PC-3 (cell line): Measurements from ENCODE around the gene SLC18A2.

Experiments used
- EZH2 ChIP-seq: fragments of 300-600 bp; sonication (generic); IDR thresholded peaks from one replicate; pipeline ENCODE4 v1.6.1; 2017; ENCODE audit warnings: antibody characterized with exemption, mild to moderate bottlenecking, low read length; ENCODE audit not compliant: unreplicated experiment
- EZH2phosphoT487 ChIP-seq: fragments of 300-600 bp; sonication (generic); IDR thresholded peaks from 2 replicates; pipeline ENCODE4 v1.6.1; 2018; ENCODE audit warnings: mild to moderate bottlenecking, antibody characterized with exemption, low read length, borderline replicate concordance
- TF ChIP-seq, protein P1 (sequence below): fragments of 300-600 bp; sonication (generic); conservative IDR thresholded peaks from 2 replicates; pipeline ENCODE4 v1.5.1; 2017; ENCODE audit warnings: antibody characterized with exemption, low read depth, mild to moderate bottlenecking, low read length

DNA sequence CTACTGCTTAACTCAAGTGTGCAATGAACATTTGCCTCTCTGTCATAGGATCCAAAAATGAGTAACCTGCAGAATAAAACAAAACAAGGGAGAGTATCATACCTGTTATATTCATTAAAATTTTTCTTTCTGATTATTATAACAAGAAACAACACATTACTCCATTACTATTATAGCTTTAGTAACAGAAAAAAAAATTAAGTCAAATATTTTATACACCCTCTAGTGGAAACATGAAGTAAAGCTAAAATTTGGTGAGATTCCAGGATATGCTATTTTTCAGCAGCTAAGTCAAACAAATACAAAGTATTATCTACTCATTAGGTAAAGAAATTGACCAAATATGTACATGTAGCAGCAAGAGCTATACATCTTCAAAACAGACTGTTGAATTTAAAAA, 78.0 kb downstream of the SLC18A2 start:
- TF ChIP-seq, protein P1, sequence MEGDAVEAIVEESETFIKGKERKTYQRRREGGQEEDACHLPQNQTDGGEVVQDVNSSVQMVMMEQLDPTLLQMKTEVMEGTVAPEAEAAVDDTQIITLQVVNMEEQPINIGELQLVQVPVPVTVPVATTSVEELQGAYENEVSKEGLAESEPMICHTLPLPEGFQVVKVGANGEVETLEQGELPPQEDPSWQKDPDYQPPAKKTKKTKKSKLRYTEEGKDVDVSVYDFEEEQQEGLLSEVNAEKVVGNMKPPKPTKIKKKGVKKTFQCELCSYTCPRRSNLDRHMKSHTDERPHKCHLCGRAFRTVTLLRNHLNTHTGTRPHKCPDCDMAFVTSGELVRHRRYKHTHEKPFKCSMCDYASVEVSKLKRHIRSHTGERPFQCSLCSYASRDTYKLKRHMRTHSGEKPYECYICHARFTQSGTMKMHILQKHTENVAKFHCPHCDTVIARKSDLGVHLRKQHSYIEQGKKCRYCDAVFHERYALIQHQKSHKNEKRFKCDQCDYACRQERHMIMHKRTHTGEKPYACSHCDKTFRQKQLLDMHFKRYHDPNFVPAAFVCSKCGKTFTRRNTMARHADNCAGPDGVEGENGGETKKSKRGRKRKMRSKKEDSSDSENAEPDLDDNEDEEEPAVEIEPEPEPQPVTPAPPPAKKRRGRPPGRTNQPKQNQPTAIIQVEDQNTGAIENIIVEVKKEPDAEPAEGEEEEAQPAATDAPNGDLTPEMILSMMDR: peak; percentile 58
- no peak for TF ChIP-seq EZH2
- TF ChIP-seq EZH2phosphoT487: no peak
